ENCODE data around the gene TMEM174.
"Not testable (repeated sequence)": the region's sequence is repeated elsewhere in the genome, so short reads cannot be mapped to it uniquely, and the experiment has no call there.

TMEM174 gene

DNA sequence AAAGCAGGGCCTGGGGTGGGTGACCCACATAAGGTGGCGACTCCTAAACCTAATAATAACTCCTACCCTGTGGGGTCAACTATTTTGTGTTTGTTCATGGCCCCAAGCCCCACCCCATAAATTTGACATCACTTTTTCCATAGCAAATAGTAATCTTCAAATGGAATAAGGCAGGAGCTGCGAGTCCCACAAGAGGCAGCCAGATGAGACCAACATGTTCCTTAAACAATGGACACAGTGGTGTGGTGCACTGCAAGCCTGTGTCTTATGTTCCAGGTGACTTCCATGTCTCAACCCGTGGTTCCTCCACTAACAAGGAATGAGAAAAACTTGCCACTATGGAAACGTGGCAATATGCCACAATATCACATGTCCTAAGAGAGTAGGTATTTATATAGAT is 20.6 kb downstream of the TMEM174 start:
- no peak for DNase-seq (ENCODE audit: low spot score)

DNA sequence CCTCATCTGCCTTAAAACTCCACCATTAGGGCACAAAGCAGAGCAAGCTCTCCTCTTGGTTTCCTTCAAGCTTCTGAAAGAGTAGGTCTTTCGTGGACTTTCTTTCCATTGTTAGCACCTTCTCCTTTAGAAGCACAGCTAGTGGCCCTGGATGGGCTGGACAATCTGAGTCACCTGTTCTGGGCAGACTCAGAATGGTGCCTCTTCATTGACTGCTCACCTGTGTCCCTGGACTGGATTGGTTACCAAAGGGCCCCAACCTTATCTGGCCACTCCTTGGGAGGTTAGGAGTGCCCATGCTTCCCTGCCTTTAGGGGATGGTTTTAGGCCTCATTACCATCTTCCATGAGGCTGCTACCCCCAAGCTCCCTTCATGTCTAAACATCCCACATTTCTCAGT is 23.2 kb downstream of the TMEM174 start:
- DNase-seq (ENCODE audit: low spot score): no peak

DNA sequence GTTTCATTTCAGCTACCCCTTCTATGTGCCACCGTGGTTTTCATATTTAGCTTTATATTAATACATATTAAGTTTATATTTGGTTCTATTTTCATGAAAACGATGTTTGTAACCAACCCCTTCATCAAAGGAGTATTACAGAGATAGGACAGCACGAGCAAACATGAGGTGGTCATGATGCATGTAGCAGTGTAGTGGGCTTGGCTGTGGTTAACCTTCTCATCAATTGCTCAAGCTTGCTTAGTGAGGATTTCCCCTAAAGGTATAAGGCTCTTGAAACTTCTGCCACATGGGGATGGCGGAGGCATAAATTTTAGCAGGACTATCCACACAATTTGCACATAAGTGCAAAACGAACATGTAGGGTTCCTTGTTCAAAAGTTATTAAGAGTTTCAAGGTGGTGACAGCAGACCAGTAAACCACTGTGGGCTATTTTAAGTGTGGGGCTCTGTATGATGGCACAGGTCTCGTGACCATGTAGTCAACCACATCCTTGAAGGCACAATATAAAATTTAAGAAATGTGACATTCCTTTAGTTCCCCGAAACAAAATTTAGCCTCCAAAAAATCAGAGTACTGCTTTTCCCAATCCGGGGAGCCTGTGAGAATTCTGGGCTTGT is 24.8 kb downstream of the TMEM174 start:
- no peak for DNase-seq (ENCODE audit: low spot score)

- DNase-seq (ENCODE audit: low spot score): no peak
Measured at GRCh38 chr5:73198833-73199592, 26.0 kb downstream of the TMEM174 start.

DNA sequence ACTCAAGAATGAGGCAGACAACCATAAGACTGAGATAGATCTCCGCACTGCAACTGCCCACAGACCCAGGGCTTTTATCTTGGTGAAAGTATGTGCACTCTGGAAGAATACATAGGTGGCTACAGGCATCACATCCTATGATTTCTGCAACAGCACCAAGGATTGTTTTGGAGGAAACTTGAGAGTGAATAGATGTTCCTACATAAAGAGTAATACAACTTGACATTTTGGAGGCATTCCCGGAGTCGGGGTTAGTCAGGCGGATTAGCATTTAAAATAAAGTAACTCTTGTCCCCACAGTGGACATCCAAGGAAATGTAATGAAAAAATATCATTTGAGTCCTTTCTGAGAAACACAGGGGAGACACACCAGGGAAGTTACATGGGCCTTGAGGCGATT is 26.7 kb downstream of the TMEM174 start:
- DNase-seq (ENCODE audit: low spot score): no peak

- no peak for DNase-seq (ENCODE audit: low spot score)
Measured at GRCh38 chr5:73201547-73202513, 28.8 kb downstream of the TMEM174 start.

DNA sequence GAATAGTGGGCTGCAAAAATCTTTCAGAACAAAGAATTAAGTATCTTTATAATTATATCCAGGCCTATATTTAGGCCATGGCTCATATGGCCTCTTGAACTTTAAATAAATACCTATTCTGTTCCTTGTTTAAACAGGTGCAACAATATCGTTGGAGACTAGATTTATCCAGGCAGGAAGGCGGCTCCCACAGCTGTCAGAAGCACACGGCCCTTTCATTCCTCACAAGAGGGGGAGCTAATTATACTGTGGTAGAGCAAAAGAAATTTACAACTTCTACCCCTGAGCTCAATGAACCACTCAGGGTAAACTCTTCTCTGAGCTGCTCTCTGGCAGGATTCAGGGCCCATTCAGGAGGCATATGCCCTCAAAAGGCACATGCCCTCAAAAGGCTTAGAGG is 31.3 kb downstream of the TMEM174 start:
- no peak for DNase-seq (ENCODE audit: low spot score)

- DNase-seq (ENCODE audit: low spot score): no peak
Measured at GRCh38 chr5:73204733-73205132, 31.7 kb downstream of the TMEM174 start.

- no peak for DNase-seq (ENCODE audit: low spot score)
Measured at GRCh38 chr5:73205305-73205704, 32.3 kb downstream of the TMEM174 start.

- DNase-seq (ENCODE audit: low spot score): not testable (repeated sequence)
Measured at GRCh38 chr5:73207239-73207638, 34.2 kb downstream of the TMEM174 start.

- DNase-seq (ENCODE audit: low spot score): not testable (repeated sequence)
Measured at GRCh38 chr5:73209075-73209474, 36.1 kb downstream of the TMEM174 start.

DNA sequence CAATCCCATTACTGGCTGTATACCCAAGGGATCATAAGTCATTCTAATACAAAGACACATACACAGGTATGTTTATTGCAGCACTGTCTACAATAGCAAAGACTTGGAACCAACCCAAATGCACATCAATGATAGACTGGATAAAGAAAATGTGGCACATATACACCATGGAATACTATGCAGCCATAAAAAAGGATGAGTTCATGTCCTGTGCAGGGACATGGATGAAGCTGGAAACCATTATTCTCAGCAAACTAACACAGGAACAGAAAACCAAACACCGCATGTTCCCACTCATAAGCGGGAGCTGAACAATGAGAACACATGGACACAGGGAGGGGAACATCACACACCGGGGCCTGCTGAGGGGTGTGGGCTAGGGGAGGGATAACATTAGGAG is 39.7 kb downstream of the TMEM174 start:
- DNase-seq (ENCODE audit: low spot score): not testable (repeated sequence)

DNA sequence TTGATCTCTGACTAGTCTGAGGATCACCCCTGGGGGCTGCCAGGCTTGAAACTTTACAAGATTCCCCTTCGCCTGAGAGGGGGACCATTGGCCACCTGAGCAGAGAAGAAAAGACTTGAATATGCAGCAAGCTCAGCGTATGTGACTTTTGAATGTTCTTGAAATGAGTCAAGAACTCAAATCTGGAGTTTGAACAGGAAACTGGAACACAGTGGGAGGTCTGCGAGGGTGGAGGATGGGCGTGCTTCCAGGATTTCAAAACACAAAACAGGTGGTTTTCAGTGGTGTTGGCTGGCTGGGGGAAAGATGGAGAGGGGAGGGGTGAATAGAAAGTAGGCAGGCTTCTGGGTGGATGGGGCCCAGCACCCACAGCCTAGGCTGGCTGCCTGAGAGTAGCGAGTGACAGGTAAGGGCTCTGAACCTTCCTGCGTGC is 40.6 kb downstream of the TMEM174 start:
- DNase-seq (ENCODE audit: low spot score): no peak

DNA sequence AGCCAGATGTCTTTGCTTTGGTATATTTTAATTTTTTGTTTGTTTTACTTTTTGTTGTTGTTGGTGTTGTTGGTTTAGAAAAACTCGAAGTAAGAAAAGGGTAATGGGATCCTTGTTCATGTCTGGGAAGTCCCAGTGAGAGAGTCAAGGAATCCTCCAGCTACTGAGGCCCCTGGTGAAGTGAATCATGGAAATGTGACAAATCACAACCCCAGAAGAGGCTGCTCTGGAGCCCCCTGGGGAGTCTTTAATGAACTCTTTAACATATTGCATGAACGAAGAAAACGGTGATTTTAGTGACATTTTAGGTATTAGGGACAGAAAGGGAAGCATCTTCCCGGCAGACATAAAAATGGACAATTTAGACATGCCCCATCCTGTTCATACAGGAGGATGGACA is 41.3 kb downstream of the TMEM174 start:
- no peak for DNase-seq (ENCODE audit: low spot score)

- DNase-seq (ENCODE audit: low spot score): no peak
Measured at GRCh38 chr5:73214996-73215395, 42.0 kb downstream of the TMEM174 start.

DNA sequence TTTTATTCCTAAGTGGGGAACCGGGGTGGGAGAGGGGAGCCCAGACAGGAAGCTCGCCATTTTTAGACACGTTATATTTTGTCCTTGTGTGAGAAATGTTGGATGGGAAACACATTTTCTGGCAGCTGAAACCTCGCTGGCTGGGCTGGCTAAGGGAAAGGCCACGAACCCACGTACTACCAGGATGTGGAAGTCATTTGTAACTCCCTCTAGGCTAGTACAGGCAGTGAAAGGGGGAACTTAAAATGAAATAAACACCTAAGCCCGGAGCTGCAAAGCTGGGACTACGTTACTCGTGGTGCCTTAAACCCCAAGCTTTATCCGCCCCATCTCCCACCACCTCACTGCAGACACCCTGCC is 42.5 kb downstream of the TMEM174 start:
- no peak for DNase-seq (ENCODE audit: low spot score)

- DNase-seq (ENCODE audit: low spot score): peak; percentile 88
Measured at GRCh38 chr5:73215891-73216610, 43.1 kb downstream of the TMEM174 start.

DNA sequence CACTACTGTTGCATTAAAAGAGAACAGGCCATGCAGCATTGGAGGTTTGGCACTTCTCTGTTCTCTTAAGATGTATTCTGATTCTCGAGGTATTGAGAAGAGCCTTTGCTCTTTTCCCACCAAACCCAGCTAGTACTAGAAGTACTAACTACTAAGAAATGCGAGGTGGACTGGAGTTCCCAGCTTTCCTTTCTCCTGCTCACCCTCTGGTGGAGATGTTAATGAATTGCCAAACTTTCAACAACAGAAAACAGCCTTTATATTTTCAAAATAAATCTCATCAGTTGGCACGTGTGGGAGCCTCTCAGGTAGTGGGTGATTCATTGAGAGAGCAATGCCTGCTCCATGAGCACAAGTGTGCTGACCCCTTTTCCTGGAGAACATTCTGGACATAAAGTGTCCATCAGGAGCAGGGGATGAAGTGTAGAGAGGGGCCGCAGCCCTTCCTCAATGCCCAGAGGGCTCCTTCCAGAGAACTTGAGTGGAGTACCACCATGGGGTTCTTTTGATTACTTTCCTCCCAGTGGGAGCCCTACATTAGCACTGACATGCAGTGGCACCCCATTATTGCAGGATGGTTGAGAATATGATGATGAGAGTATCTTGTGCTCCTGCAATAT is 45.7 kb downstream of the TMEM174 start:
- no peak for DNase-seq (ENCODE audit: low spot score)

DNA sequence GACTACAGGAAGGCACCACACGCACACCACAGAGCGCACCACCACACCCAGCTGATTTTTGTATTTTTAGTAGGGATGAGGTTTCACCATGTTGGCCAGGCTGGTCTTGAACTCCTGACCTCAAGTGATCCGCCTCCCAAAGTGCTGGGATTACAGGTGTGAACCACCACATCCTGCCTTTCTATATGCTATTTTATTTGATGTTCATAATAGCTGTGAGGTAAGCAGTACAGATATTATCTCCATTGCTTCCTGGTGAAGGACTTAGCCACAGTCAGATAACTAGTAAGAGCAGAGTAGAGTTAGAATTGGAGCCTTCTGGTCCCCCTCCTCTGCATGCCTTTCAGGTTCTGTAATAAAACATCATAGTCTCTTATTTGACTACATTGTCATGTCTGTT is 46.3 kb downstream of the TMEM174 start:
- not testable (repeated sequence) for DNase-seq (ENCODE audit: low spot score)

- DNase-seq (ENCODE audit: low spot score): no peak
Measured at GRCh38 chr5:73221161-73221560, 48.2 kb downstream of the TMEM174 start.

- no peak for DNase-seq (ENCODE audit: low spot score)
Measured at GRCh38 chr5:73221726-73222125, 48.7 kb downstream of the TMEM174 start.

- no peak for DNase-seq (ENCODE audit: low spot score)
Measured at GRCh38 chr5:73222173-73222572, 49.2 kb downstream of the TMEM174 start.
